Effector memory CD8-positive, alpha-beta T cell (primary cell): Measurements from ENCODE around the gene XCL1.
"Not testable (repeated sequence)": the region's sequence is repeated elsewhere in the genome, so short reads cannot be mapped to it uniquely, and the experiment has no call there.

Experiments
- ATAC-seq: fragments of 150-1000 bp; cut with Tn5 transposase; replicated peaks from 2 replicates; pipeline ENCODE4 v1.10.0; 2021; ENCODE audit warnings: mild to moderate bottlenecking, moderate library complexity
- DNase-seq, 3 experiments: peaks; one replicate each; pipeline ENCODE4 v3.0.0; 2021
- H3K27ac Mint-ChIP-seq, 2 donors: one replicate each; pipeline ENCODE4 v1.8.0; 2022; ENCODE audit warnings: mild to moderate bottlenecking in 2 of 2, mixed read lengths in 2 of 2, moderate library complexity in 2 of 2
- H3K27me3 Mint-ChIP-seq, 2 donors: one replicate each; pipeline ENCODE4 v1.8.0; 2022; ENCODE audit warnings: mixed read lengths in 2 of 2
- H3K36me3 Mint-ChIP-seq: one replicate; pipeline ENCODE4 v1.8.0; 2022; ENCODE audit warnings: mild to moderate bottlenecking, moderate library complexity, mixed read lengths; ENCODE audit not compliant: insufficient read depth
- H3K4me1 Mint-ChIP-seq, 2 donors: one replicate each; pipeline ENCODE4 v1.8.0; 2022; ENCODE audit warnings: low read depth in 2 of 2, mixed read lengths in 2 of 2
- H3K4me3 Mint-ChIP-seq, 2 donors: one replicate each; pipeline ENCODE4 v1.8.0; 2022; ENCODE audit warnings: mild to moderate bottlenecking in 2 of 2, mixed read lengths in 2 of 2, moderate library complexity in 2 of 2
- H3K9me3 Mint-ChIP-seq, 2 donors: one replicate each; pipeline ENCODE4 v1.8.0; 2022; ENCODE audit warnings: mixed read lengths in 2 of 2

Gene XCL1

GRCh38 chr1:168553680-168554553 lies 22.5 kb upstream of the XCL1 start:
- H3K4me3 Mint-ChIP-seq, result peak overlapping the region; percentile 48 to 61
- H3K36me3 Mint-ChIP-seq, result no peaks in the 10 kb centered on the region
- DNase-seq (no peak), ATAC-seq (peak; percentile 66)
- H3K27me3 Mint-ChIP-seq, result no peaks in the 10 kb centered on the region
- no peaks in the 10 kb centered on the region for H3K9me3 Mint-ChIP-seq
- peak overlapping the region; percentile 57 to 89 for H3K27ac Mint-ChIP-seq
- peaks cover 38 to 65% of the 10 kb centered on the region in 2 donors for H3K4me1 Mint-ChIP-seq

GRCh38 chr1:168554603-168555483 lies 21.6 kb upstream of the XCL1 start:
- Mint-ChIP-seq H3K4me3 (peak overlapping the region; percentile 48 to 61), H3K4me1 (peaks cover 38 to 65% of the 10 kb centered on the region in 2 donors), H3K36me3 (no peaks in the 10 kb centered on the region), H3K9me3 (no peaks in the 10 kb centered on the region), H3K27me3 (no peaks in the 10 kb centered on the region), H3K27ac (peak overlapping the region; percentile 57 to 89)
- DNase-seq (no peak), ATAC-seq (no peak)

DNA sequence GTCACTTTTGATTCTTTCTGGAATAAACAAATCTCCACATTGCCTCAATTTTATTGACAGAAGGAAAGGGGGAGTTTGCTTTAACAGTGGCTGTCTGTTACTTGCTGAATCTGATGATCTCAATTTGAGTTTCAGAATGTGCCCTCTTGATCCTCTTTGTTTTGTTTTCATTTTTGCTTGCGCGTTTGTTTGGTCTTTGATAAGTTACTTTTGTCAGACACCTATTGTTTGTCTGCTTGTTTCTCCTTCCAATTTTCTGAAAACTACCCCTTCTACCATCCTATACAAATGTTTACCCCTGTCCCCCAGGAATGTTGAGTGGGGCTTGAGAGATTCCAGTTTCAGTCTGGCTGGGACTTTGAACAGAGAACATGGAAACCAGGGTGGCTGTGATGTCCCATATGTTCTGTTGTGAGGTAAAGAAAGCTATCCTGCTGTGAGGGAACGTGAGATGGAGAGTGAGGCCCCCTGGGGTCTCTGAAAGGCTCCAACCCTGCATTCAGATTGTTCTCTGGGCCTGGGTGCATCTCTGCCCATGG lies 20.8 kb upstream of the XCL1 start:
- ATAC-seq (no peak), DNase-seq (no peak)
- peak overlapping the region; percentile 48 to 61 for H3K4me3 Mint-ChIP-seq
- H3K36me3 Mint-ChIP-seq, result no peaks in the 10 kb centered on the region
- no peaks in the 10 kb centered on the region for H3K27me3 Mint-ChIP-seq
- peaks cover 40 to 64% of the 10 kb centered on the region in 2 donors for H3K4me1 Mint-ChIP-seq
- peak overlapping the region; percentile 57 to 89 for H3K27ac Mint-ChIP-seq
- H3K9me3 Mint-ChIP-seq, result no peaks in the 10 kb centered on the region

DNA sequence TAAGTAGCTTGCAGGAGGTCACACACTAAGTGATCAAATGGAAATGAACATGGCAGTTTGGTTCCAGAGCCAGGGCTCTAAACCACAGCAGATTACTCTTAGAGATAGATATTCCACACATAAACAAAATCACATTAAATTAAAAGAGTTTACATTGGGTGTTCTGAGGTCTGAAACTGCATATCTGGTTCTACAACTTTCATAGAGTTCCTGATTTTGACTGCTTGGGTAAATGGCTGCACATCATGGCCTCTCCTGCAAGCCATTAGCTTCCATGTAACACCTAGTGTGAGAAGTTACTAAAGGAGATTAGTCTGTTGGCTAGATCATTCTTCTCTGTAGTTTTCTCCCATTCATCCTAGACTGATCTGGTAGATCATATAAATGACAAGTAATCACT lies 19.8 kb upstream of the XCL1 start:
- no peaks in the 10 kb centered on the region for H3K27me3 Mint-ChIP-seq
- H3K27ac Mint-ChIP-seq, result peak overlapping the region in 1 of 2 donors; percentile 89
- DNase-seq (no peak), ATAC-seq (no peak)
- H3K4me1 Mint-ChIP-seq, result peaks cover 38 to 58% of the 10 kb centered on the region in 2 donors
- H3K4me3 Mint-ChIP-seq, result peak overlapping the region in 1 of 2 donors; percentile 48
- H3K36me3 Mint-ChIP-seq, result no peaks in the 10 kb centered on the region
- no peaks in the 10 kb centered on the region for H3K9me3 Mint-ChIP-seq

- Mint-ChIP-seq H3K27me3 (no peaks in the 10 kb centered on the region), H3K36me3 (no peaks in the 10 kb centered on the region), H3K4me3 (no peak overlapping the region), H3K27ac (no peak overlapping the region), H3K4me1 (peaks cover 18 to 35% of the 10 kb centered on the region in 2 donors), H3K9me3 (no peaks in the 10 kb centered on the region)
- DNase-seq (no peak), ATAC-seq (no peak)
Measured at GRCh38 chr1:168560370-168560769, 16.0 kb upstream of the XCL1 start.

GRCh38 chr1:168561989-168562388 lies 14.4 kb upstream of the XCL1 start:
- H3K4me1 Mint-ChIP-seq, result peaks cover 9 to 19% of the 10 kb centered on the region in 2 donors
- H3K9me3 Mint-ChIP-seq, result no peaks in the 10 kb centered on the region
- no peak overlapping the region for H3K4me3 Mint-ChIP-seq
- ATAC-seq (no peak), DNase-seq (no peak)
- H3K27me3 Mint-ChIP-seq, result no peaks in the 10 kb centered on the region
- no peak overlapping the region for H3K27ac Mint-ChIP-seq
- no peaks in the 10 kb centered on the region for H3K36me3 Mint-ChIP-seq

GRCh38 chr1:168565825-168566224 lies 10.6 kb upstream of the XCL1 start:
- Mint-ChIP-seq H3K27ac (no peak overlapping the region), H3K27me3 (no peaks in the 10 kb centered on the region), H3K9me3 (no peaks in the 10 kb centered on the region), H3K4me1 (peaks cover 0 to 8% of the 10 kb centered on the region in 2 donors), H3K36me3 (no peaks in the 10 kb centered on the region), H3K4me3 (no peak overlapping the region)
- DNase-seq (no peak), ATAC-seq (no peak)

- DNase-seq (no peak), ATAC-seq (no peak)
- Mint-ChIP-seq H3K27ac (no peak overlapping the region), H3K4me1 (peaks cover 0 to 5% of the 10 kb centered on the region in 2 donors), H3K4me3 (no peak overlapping the region), H3K9me3 (no peaks in the 10 kb centered on the region), H3K27me3 (no peaks in the 10 kb centered on the region), H3K36me3 (no peaks in the 10 kb centered on the region)
Measured at GRCh38 chr1:168567007-168567406, 9.4 kb upstream of the XCL1 start.

DNA sequence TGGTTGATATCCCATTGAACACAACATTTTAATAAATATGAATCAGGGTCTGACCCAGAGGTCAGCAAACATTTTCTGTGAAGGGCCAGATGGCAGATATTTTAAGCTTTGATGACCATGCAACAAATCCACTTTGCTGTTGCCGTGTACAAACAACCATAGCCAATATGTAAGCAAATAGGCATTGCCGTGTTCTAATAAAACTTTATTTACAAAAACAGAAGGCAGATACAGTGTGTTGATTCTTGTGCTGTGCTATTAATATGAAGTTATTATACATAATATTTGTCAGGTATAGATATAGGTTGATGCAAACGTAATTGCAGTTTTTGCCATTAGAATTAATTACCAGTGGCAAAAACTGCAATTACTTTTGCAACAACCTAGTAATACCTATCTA lies 8.8 kb upstream of the XCL1 start:
- H3K27me3 Mint-ChIP-seq, result no peaks in the 10 kb centered on the region
- H3K4me1 Mint-ChIP-seq, result peaks cover 0 to 3% of the 10 kb centered on the region in 2 donors
- no peak for DNase-seq
- H3K4me3 Mint-ChIP-seq, result no peak overlapping the region
- H3K36me3 Mint-ChIP-seq, result no peaks in the 10 kb centered on the region
- ATAC-seq, result no peak
- H3K27ac Mint-ChIP-seq, result no peak overlapping the region
- no peaks in the 10 kb centered on the region for H3K9me3 Mint-ChIP-seq

- H3K27me3 Mint-ChIP-seq, result no peaks in the 10 kb centered on the region
- no peak for ATAC-seq
- H3K27ac Mint-ChIP-seq, result peak overlapping the region in 1 of 2 donors; percentile 16
- no peaks in the 10 kb centered on the region for H3K4me1 Mint-ChIP-seq
- H3K36me3 Mint-ChIP-seq, result no peaks in the 10 kb centered on the region
- DNase-seq, result no peak
- no peaks in the 10 kb centered on the region for H3K9me3 Mint-ChIP-seq
- H3K4me3 Mint-ChIP-seq, result no peak overlapping the region
Measured at GRCh38 chr1:168568346-168568745, 8.1 kb upstream of the XCL1 start.

DNA sequence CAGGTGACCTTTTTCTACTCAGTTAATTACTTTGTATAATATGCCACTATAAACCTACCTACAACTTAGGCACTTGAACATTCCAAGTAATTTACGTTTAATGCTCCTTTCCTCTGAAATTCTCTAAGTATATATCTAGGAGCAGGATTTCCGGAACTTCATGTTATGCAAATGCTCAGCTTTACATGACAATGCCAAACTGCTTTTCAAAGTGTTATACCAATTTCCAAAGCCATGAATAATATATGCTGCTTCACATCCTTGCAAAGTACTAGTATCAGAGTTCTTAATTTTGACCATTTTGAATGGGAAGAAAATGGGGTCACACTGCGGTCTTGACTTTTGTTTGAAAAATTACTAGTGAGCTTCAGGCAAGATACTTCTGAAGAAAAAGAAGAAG lies 5.8 kb upstream of the XCL1 start:
- DNase-seq (no peak), ATAC-seq (no peak)
- no peaks in the 10 kb centered on the region for H3K27me3 Mint-ChIP-seq
- H3K9me3 Mint-ChIP-seq, result no peaks in the 10 kb centered on the region
- H3K27ac Mint-ChIP-seq, result no peak overlapping the region
- H3K4me1 Mint-ChIP-seq, result peaks cover 8 to 13% of the 10 kb centered on the region in 2 donors
- H3K36me3 Mint-ChIP-seq, result no peaks in the 10 kb centered on the region
- no peak overlapping the region for H3K4me3 Mint-ChIP-seq

DNA sequence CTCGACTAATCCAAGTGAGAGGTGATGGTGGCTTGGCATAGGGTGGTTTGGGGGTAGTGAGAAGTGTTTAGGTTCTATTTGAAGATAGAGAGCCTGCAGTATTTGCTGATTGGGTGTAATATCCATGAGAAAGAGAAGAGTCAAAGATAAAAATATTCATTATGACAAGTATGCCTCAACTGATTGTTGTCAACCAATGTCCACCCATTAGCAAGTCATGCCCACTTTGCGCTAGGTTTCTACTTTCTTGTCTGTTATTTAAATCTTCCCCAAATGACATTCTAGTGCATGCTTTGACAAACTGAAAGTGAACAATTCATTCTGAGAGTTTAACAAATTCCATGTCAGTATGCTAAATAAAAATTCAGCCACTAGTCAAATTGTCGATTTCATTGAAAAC lies 3.8 kb upstream of the XCL1 start:
- Mint-ChIP-seq H3K4me1 (peaks cover 12 to 17% of the 10 kb centered on the region in 2 donors), H3K27me3 (no peaks in the 10 kb centered on the region), H3K9me3 (no peaks in the 10 kb centered on the region), H3K4me3 (no peak overlapping the region), H3K27ac (no peak overlapping the region), H3K36me3 (no peaks in the 10 kb centered on the region)
- DNase-seq, result no peak
- ATAC-seq, result no peak

GRCh38 chr1:168574234-168574633 lies 2.2 kb upstream of the XCL1 start:
- peaks cover 16 to 25% of the 10 kb centered on the region in 2 donors for H3K4me1 Mint-ChIP-seq
- H3K36me3 Mint-ChIP-seq, DNase-seq, H3K27ac Mint-ChIP-seq, H3K4me3 Mint-ChIP-seq, H3K27me3 Mint-ChIP-seq, ATAC-seq, H3K9me3 Mint-ChIP-seq: not testable (repeated sequence)
